Hematopoietic multipotent progenitor cell treated with erythropoietin and hydrocortisone succinate and interleukin-3 and kit ligand, for 4 days (in vitro differentiated cells): Measurements from ENCODE around the gene LIX1L.

Source experiments
- DNase-seq: peaks from one replicate; pipeline ENCODE4 v3.0.0-alpha.2; 2015

Gene LIX1L

DNA sequence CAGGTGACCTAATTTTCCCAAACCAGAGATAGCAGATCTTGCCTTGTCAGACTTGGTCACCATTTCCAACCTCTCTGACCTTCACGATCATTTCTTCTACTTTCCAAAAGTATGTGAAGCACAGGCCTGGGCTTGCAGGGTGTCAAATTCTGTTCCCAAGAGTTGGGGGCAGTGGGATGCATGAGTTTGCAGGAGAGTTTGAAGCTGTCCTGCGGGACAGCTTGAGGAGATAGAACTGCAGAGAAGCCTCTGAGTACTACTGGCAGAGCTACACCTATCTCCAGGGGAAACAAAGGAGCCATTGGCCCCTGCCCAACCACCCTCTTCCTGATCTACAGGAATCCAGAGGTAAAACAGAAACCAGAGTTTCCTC, 27.3 kb upstream of the LIX1L start:
- no peak for DNase-seq

DNA sequence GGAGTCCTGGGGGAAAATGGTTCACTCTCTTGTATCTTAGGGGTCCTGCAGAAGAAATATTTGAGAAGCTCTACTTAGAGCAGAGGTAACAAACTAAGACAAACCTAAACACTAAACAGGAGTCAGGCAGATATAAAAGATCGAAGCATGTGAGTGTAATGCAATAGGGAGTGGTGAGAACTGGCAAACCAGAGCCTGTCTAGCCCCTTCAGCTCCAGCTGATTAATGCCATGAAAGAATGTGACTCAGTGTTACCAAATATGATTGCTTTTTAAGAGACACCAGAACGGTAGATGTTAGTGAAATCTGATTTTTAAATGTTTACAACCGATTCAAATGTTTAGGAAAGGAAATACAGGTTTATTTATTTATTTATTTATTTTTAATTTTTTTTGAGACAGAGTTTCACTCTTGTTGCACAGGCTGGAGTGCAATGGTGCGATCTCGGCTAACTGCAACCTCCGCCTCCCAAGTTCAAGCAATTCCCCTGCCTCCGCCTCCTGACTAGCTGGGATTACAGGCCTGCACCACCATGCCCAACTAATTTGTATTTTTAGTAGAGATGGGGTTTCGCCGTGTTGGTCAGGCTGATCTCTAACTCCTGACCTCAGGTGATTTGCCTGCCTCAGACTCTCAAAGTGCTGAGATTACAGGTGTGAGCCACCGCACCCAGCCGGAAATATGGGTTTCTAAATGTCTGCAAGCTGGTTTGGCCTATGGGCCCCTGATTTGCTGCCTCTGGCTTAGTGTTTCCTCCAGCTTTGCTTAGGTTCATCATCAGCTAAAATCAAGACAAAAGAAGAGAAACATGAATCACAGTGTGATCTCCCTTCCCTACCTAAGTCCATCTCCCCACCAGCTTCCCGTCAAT, 26.4 kb upstream of the LIX1L start:
- no peak for DNase-seq

GRCh38 chr1:145983206-145983675, 25.4 kb upstream of the LIX1L start:
- DNase-seq, result no peak

DNA sequence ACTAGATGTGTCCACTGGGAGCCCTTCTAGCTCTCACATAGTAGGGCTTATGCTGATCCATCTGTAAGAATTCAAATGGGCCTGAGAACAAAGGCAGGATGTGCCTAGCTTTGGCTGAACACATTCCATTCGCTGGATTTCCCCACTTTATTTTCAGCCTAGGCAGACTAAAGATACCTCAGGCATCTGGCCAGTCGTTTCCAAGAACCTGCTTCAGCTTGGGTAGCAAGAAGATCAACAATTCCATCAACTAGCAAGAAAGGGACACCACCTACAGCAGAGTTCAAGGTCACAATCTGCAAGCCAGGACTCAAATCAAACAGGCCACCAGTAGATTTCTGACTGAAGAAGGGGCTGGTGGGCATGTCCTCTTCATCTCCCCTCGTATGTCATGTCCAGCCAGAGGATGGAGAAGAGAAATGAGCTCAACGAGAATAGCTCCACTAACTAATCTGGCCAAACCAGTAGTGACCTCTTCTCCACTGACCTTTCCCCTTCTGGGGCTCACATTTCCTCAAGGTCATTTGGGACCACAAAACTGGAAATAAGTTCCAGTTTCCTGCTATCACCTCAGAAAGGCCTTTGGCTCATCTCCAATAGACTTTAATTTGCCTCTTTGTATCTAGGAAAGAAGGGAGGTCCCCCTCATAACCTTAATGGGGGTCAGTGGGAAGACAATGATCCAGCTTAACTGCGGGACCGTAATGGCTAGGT, 24.4 kb upstream of the LIX1L start:
- DNase-seq, result no peak

- no peak for DNase-seq
Measured at GRCh38 chr1:145980457-145980994, 22.7 kb upstream of the LIX1L start.

DNA sequence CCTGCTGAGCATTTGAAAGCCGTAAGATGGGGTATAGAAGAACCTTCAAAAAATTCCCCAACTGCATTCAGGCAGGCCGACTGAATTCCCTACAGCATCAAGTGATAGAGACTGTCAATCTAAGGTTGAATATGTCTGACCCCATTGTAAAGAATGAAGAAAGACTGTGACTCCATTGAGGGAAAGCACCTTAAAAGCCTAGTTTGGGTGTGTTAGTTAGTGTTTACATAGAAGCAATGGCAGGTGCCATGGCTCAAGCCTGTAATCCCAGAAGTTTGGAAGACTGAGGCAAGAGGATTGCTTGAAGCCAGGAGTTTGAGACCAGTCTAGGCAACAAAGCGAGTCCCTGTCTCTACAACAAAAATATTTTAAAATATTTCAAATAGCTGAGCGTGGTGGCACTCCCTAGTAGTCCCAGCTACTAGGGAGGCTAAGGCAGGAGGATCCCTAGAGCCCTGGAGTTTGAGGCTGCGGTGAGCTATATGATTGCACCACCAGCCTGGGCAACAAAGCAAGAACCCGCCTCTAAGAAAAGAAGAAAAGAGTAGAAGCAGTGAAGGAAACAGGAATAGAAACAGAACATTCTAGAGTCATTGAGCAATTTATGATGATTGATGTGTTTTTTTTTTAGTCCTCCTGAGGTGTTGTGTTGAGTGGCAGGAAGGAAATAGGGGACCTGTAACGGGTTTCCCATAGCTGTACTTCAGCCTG, 22.1 kb upstream of the LIX1L start:
- DNase-seq, result peak; percentile 58

- DNase-seq, result peak; percentile 100
Measured at GRCh38 chr1:145978854-145979745, 21.3 kb upstream of the LIX1L start.

DNA sequence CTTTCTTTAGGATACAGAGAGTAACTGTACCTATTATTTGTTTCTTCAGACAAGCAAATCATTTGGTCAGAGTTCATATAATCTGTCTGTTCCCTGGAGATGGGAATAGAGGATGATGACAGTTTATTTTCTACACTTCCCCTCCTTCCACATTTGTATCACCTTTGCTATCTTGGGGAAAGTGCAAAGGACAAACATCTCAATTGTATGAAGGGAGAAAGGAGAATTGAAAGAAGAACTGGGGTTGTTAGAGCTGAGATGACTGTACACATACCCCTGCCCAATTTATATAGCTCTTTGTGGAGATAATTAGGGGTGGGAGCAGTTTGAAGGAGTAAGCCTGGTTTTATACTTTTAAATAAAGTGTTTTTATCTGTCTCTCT, 20.6 kb upstream of the LIX1L start:
- no peak for DNase-seq

DNA sequence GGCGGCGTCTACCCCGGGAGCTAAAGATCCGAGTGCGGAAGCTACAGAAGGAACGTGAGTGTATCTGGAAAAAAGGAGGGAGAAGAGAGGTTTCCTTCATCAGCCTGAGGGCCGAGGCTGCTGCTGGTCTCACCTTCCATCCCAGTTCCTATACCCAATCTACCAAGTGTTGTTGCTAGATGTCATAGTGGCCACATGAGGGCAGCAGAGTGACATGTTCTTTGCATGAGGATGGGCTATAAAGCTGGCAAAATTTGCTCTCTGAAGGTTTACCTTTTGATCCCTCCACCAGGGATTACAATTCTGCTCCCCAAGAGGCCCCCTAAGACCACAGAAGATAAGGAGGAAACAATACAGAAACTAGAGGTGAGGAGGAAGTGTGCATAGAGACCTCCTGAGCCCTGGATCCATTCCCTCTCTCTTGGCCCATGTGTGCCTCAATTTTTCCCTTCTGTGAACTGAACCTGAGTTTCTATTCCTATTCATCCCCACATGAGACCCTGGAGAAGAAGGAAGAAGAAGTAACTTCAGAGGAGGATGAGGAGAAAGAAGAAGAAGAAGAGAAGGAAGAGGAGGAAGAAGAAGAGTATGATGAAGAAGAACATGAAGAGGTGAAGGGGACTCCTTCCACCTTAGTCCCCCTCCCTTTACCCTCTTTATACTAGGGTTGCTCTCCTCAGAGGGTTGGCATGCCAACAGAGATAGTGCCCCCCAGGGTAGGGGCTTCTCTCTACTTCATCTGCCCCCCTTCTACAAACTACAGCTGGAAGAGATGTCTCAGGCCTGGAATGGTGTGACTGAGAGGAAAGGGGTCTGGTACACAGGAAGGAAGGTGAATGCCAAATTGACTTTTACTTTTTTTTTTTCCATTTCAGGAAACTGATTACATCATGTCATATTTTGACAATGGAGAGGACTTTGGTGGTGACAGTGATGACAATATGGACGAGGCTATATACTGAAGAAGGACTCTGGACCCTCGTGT, 20.0 kb upstream of the LIX1L start:
- peak; percentile 95 for DNase-seq

- DNase-seq, result no peak
Measured at GRCh38 chr1:145977016-145977415, 19.2 kb upstream of the LIX1L start.

- no peak for DNase-seq
Measured at GRCh38 chr1:145975216-145975615, 17.4 kb upstream of the LIX1L start.

- no peak for DNase-seq
Measured at GRCh38 chr1:145974721-145975120, 16.9 kb upstream of the LIX1L start.

- no peak for DNase-seq
Measured at GRCh38 chr1:145972580-145972979, 14.8 kb upstream of the LIX1L start.

- DNase-seq, result no peak
Measured at GRCh38 chr1:145967288-145967687, 9.5 kb upstream of the LIX1L start.

- DNase-seq, result no peak
Measured at GRCh38 chr1:145965119-145965744, 7.4 kb upstream of the LIX1L start.

DNA sequence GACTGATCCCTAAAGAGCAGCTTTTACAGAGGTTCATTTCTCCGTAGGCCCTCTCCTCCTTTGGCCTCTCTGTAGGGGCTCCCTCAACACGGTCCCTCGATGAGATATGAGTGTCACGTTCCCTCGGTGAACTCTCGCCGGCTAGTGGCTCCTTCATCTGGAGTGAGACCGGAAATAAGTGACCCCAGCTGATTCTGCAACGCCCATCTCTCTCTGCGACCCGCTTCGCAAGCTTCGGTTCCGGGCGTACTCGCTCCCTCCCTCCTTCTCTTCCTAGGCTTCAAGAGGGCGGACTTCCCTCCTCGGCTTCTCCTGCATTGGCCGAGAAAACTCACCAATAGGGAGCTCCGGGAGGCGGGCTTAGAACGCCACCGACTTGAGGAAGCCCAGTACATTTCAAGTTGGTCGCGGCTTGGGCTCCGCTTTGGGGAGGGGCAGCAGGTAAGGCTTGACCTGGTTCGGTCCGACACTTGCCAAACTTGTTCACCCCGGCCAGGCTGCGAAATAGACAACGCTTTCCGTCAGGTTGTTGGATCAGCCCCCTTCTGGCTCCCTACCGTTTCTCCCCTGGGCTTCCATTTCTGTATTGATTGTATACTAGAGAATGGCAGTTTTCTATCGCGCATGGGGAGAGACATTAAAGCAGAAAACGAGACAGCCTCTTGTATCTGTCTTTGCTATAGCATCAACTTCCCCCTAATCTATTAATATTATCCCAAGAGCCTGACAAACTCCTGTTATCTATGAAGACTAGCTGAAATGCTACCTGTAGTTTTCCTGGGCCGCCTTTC, 6.7 kb upstream of the LIX1L start, which contains the start of the genes ANKRD34A and POLR3GL:
Gene ANKRD34A (minus strand): TSS at position 248 of the 791 bp plus-strand sequence. CDS start 2,816 bp downstream, outside the sequence.
Gene POLR3GL (plus strand): TSS at position 363 of the 791 bp plus-strand sequence. CDS start 10,176 bp downstream, outside the sequence.
- DNase-seq, result peak; percentile 99

GRCh38 chr1:145963265-145964019, 5.6 kb upstream of the LIX1L start:
- DNase-seq, result no peak
